HG03460 (cell line): ENCODE measurements around the gene TMEM200B.
"Not testable (repeated sequence)": the region's sequence is repeated elsewhere in the genome, so short reads cannot be mapped to it uniquely, and the experiment has no call there.

Experiments
- ATAC-seq: cut with Tn5 transposase; IDR thresholded peaks from one replicate; pipeline ENCODE4 v1.9.1; 2021; ENCODE audit not compliant: unreplicated experiment

TMEM200B gene

GRCh38 chr1:29134695-29135028, 11.0 kb upstream of the TMEM200B start:
- no peak for ATAC-seq

DNA sequence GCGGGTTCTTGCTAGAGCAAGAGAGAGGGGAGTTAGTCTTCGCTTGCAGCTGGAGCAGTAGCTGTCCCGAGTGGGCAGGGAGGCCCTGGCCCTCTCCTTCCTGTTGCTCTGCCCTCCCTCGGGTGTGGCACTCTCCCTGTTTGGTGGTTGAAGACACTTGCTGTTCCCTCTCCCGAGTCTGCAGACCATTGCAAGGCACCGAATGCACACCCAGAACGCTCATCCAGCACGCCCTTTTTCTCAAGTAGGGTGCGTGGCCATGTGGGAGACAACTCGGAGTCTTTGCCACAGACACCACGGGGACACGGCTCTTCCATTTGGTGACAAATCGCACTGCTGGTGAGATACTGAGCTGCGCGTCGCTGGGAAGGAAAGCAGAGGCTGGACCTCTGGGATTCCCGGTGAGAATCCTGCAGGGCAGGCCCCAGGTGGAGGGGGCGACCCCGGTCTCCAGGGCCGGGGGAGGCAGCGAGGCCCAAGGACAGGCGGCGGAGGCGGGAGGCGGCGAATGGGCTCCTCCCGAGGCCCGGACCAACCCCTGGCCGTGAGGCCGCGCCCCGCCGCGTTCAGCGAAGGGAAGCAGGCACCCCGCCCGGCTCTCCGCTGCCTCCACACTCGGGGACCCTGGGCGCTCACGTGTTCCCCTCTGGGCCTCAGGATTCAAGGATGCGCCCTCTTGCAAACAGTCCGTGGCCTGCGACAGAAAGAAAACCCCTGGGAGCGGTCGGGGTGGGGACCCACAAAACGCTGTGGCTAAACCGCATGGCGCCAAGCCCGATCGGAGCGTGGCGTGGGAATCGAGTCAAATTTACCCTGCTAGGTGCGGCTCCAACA, 10.4 kb upstream of the TMEM200B start:
- ATAC-seq = no peak

- ATAC-seq = not testable (repeated sequence)
These were observed 7.4 kb upstream of the TMEM200B start for GRCh38 chr1:29131056-29131455.

DNA sequence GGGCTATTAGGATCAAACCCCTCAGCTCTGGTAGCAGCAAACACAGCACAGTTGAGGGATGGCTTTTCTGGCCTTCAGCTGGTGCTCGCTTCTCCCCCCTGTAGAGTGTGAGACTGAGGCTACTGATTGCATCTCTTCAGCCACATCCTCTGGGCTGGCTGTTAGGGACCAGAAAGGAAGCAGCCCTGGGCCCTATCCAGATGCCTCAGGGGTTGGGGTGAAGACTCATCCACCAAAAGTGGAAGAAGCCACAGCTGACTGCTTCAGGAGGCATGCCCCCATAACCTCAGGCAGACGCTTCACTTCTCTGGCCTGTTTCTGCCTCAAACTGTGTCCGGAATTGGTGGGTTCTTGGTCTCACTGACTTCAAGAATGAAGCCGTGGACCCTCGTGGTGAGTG, 6.2 kb upstream of the TMEM200B start:
- ATAC-seq = no peak

DNA sequence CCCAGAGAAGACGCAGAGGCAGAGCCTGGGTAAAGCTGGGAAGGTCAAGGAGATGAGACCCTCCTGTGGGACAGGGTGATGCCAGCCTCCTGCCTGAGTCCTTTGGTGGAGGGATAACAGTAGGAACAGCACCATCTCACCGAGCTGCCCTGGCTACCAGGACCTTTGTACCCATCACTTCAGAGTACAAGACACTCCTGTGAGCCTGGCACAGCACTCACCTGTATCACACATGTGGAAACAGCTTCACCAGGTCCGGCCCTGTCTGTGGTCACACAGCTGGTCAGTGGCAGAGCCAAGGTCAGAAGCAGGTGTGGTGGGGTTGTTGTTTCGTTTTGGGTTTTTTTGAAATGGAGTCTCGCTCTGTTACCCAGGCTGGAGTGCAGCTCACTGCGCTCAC, 5.0 kb upstream of the TMEM200B start:
- no peak for ATAC-seq

GRCh38 chr1:29126198-29126597, 2.5 kb upstream of the TMEM200B start:
- ATAC-seq = no peak

- no peak for ATAC-seq
These were observed 2.1 kb upstream of the TMEM200B start for GRCh38 chr1:29125788-29126187.

DNA sequence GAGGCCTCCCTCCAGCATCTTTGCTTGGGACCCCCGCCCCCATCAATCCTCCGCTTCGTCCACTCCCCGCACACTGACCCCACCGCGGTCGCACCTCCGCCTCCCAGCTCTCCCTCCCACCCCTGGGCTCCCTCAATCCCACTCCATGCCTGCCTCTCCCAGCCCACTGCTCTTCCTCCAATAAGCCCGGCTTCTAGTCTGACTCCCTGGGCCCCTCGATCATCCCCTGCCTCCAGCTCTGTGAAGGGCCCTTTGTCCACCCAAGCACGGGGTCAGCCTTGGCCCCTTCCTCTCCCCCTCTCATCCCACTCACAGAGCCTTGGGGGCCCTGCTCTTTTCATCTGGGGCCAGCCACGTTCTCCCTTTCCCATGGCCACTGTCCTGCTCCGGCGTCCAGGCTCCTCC, 1.5 kb upstream of the TMEM200B start:
- ATAC-seq = no peak

- ATAC-seq = no peak
These were observed 898 bp upstream of the TMEM200B start for GRCh38 chr1:29124366-29125236.

- ATAC-seq = no peak
These were observed 433 bp downstream of the TMEM200B start for GRCh38 chr1:29123053-29123886.

DNA sequence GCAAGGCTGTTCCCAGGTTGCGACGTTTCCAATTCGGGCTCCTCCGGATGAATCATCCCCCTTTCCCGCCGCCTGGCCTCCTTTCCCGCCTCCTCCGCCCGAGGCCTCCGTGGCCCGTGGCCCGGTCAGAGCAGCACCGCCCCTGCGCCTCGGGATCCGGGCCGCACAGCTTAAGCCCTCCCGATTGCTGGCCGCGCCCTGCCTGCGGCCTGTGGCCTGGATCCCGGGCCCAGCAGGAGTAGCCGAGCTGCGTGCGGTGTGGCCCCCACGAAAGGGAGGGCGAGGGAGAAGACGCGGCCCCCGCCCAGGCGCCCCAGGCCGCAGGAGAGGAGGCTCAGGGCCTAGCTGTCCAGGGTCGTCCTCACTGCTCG, 1.0 kb downstream of the TMEM200B start:
- no peak for ATAC-seq

- ATAC-seq = no peak
These were observed 1.6 kb downstream of the TMEM200B start for GRCh38 chr1:29121936-29122681.

GRCh38 chr1:29121516-29121935, 2.2 kb downstream of the TMEM200B start:
- ATAC-seq = no peak

GRCh38 chr1:29120947-29121485, 2.7 kb downstream of the TMEM200B start:
- ATAC-seq = no peak

GRCh38 chr1:29120367-29120766, 3.3 kb downstream of the TMEM200B start:
- no peak for ATAC-seq

GRCh38 chr1:29119121-29119929, 4.4 kb downstream of the TMEM200B start:
- no peak for ATAC-seq

DNA sequence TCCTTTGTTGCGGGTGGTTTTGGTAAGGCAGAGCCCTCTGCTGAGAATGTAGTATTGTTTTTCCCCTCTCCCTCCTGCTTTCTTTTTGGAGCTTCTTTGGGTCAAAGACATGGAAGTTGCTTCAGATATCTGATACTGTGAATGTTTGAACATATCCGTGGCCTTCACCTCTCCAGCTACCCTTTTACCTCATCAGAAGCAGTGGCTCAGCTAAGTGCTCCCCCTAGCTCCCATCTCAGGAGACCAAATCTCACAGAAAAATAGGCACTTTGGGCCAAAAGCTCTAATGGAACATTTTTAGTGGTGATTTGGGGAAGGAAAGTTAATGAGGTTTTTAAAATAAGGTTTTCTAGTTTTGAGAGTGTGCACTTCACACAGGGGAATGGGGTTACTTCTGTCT, 6.3 kb downstream of the TMEM200B start:
- ATAC-seq = no peak

- ATAC-seq = no peak
These were observed 9.0 kb downstream of the TMEM200B start for GRCh38 chr1:29114654-29115053.

DNA sequence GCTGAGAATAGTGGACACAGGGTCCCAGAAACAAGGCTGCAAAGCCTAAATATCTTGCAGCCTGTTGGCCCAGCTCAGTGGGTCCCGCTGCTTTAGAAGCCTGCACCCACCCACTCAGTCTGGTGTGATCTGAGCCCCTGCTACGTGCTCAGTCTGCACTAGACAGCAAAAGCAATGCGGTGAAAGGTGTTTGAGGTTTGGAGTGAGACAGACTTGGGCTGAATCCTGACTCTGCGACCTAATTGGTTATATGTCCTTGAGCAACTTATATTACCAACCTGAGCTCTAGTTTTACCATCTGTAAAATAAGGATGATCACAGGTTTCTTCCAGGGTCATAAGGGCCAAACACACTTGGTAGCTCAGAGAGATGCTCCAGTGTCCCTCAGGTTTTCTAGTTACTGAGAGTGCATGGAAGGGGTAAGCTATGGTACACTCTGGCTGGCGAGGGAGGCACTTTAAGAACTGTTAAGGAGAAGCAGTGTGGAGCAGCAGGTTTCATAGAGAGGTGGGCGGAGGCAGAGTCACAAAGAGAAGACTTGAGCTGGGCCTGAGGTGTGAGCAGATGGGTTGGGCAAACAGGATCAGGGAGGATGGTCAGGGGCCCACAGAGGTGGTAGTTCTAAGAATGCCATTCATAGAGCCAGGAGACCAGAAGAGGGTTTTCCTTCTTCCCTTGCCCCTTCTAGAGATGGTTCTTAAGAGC, 10.1 kb downstream of the TMEM200B start:
- no peak for ATAC-seq
